Stomach (tissue), 9 donors: Measurements from ENCODE around the gene MGST1. TPM values are rescaled to one million over a fixed set of nuclear protein-coding genes. Genes with fewer than 3 reads are reported as not detected.

Experiments used
- DNase-seq, 2 donors: peaks; one replicate each; pipeline versions ENCODE4 v3.0.0 to v3.0.0-alpha.2; 2013 to 2019
- H3K27ac ChIP-seq, 5 donors: fragments of 200-600 bp in 4 of 5; sonication (generic) in 4 of 5; one replicate each; pipeline ENCODE4 v1.5.1; 2013 to 2019; ENCODE audit warnings: mild to moderate bottlenecking in 1 of 5, moderate library complexity in 1 of 5
- H3K27me3 ChIP-seq, 3 donors: fragments of 200-600 bp; sonication (generic); one replicate each; pipeline ENCODE4 v1.5.1; 2017 to 2019; ENCODE audit warnings: mixed run types in 1 of 3
- H3K36me3 ChIP-seq, 4 donors: fragments of 200-600 bp; sonication (generic); 1 replicate in 3 of 4; 2 replicates in 1 of 4; pipeline ENCODE4 v1.5.1; 2016 to 2019
- H3K4me1 ChIP-seq, 4 donors: fragments of 200-600 bp; sonication (generic); one replicate each; pipeline ENCODE4 v1.5.1; 2016 to 2019
- H3K4me3 ChIP-seq, 4 donors: fragments of 200-600 bp; sonication (generic) in 3 of 4; one replicate each; pipeline ENCODE4 v1.5.1; 2016 to 2019; ENCODE audit warnings: mild to moderate bottlenecking in 1 of 4
- H3K9me3 ChIP-seq, 4 donors: fragments of 200-600 bp; sonication (generic); one replicate each; pipeline ENCODE4 v1.5.1; 2016 to 2019
- CTCF ChIP-seq, 7 experiments: fragments of 450-650 bp in 4 of 7; fragments of 200-600 bp in 3 of 7; sonication (generic) in 3 of 7; IDR thresholded peaks; one replicate each; pipeline ENCODE4 v1.5.1; 2016 to 2019; ENCODE audit warnings: antibody characterized with exemption in 7 of 7, control low read depth in 2 of 7, mild to moderate bottlenecking in 1 of 7
- EP300 ChIP-seq: sonication (generic); formaldehyde crosslinking; IDR thresholded peaks from one replicate; pipeline ENCODE4 v1.6.1; 2017; ENCODE audit warnings: antibody characterized with exemption
- POLR2A ChIP-seq, 4 donors: fragments of 450-650 bp; IDR thresholded peaks; one replicate each; pipeline ENCODE4 v1.6.1; 2016; ENCODE audit warnings: antibody characterized with exemption in 4 of 4, control low read depth in 2 of 4, mild to moderate bottlenecking in 1 of 4, moderate library complexity in 1 of 4
- POLR2AphosphoS5 ChIP-seq, 3 donors: sonication (generic); formaldehyde crosslinking; IDR thresholded peaks; one replicate each; pipeline ENCODE4 v1.6.1; 2016; ENCODE audit warnings: antibody characterized with exemption in 3 of 3
- WGBS, 5 donors: extraction: QIAGEN DNeasy Blood & Tissue Kit in 3 of 5; methylation state at CpG; one replicate each; pipeline versions ENCODE4 v1.1.5 to v1.1.7; 2013 to 2018; 5-methylcytosine and 5-hydroxymethylcytosine counted together
- intact Hi-C: fragments of 100-400 bp; cut with DNase I; formaldehyde crosslinking; loops from one replicate; pipeline ENCODE4 v1.15.1; 2023; ENCODE audit warnings: low total_unique reads
- polyA plus RNA-seq, 3 donors: library from polyadenylated mRNA; stranded (reverse); fragments of 200-250 nt; gene quantifications; one replicate each; pipeline ENCODE4 v1.2.3, GENCODE V29; 2013
- total RNA-seq, 5 donors: library from RNA; depleted of rRNA; stranded (reverse); fragments of >200 nt; gene quantifications; one replicate each; pipeline versions ENCODE4 v1.1.0 to v1.2.3, GENCODE V29; 2014 to 2016
- donor health status: healthy with polysubstance abuse.
- donor health status: Bipolar disorder and iron deficiency.
- donor health status: healthy.

The MGST1 gene
- total and polyA plus RNA-seq, 8 donors = 54.7 to 171 (median 85.2) TPM

- 87 to 98% (median 91%) methylated on average over 1 of the region's 1 CpG for WGBS, 5 donors
- H3K4me1 ChIP-seq = peaks cover 0 to 13% (median 5%) of the 10 kb centered on the region in 4 donors
- no peak for TF ChIP-seq POLR2AphosphoS5 (IDR thresholded peaks at IDR 0.05)
- no peak for TF ChIP-seq POLR2A (IDR thresholded peaks at IDR 0.05)
- TF ChIP-seq EP300 = no peak
- no peak for TF ChIP-seq CTCF (IDR thresholded peaks at IDR 0.05)
- no peak for DNase-seq
- H3K27ac ChIP-seq = no peak overlapping the region
- H3K4me3 ChIP-seq = no peak overlapping the region
- H3K27me3 ChIP-seq = no peaks in the 10 kb centered on the region
- intact Hi-C loops = no loop called here
- H3K9me3 ChIP-seq = peaks cover 0 to 4% (median 4%) of the 10 kb centered on the region in 4 donors
- no peaks in the 10 kb centered on the region for H3K36me3 ChIP-seq
These were observed 24.4 kb upstream of the MGST1 start for GRCh38 chr12:16323010-16323409.

GRCh38 chr12:16323638-16324037, 23.8 kb upstream of the MGST1 start:
- Histone ChIP-seq H3K9me3 (peaks cover 0 to 11% (median 7%) of the 10 kb centered on the region in 4 donors), H3K27me3 (no peaks in the 10 kb centered on the region), H3K4me1 (peaks cover 0 to 13% (median 5%) of the 10 kb centered on the region in 4 donors), H3K4me3 (no peak overlapping the region), H3K36me3 (no peaks in the 10 kb centered on the region), H3K27ac (no peak overlapping the region)
- intact Hi-C loops = no loop called here
- 29 to 51% (median 45%) methylated on average over 2 of the region's 2 CpGs for WGBS, 5 donors
- no peak for TF ChIP-seq POLR2A (IDR thresholded peaks at IDR 0.05)
- no peak for TF ChIP-seq CTCF (IDR thresholded peaks at IDR 0.05)
- TF ChIP-seq POLR2AphosphoS5 (IDR thresholded peaks at IDR 0.05) = no peak
- no peak for TF ChIP-seq EP300
- peak in 1 of 2 donors; percentile 15 for DNase-seq

GRCh38 chr12:16324272-16324671, 23.2 kb upstream of the MGST1 start:
- Histone ChIP-seq H3K27me3 (no peaks in the 10 kb centered on the region), H3K36me3 (no peaks in the 10 kb centered on the region), H3K27ac (no peak overlapping the region), H3K4me3 (no peak overlapping the region), H3K9me3 (peaks cover 0 to 11% (median 7%) of the 10 kb centered on the region in 4 donors), H3K4me1 (peaks cover 0 to 13% (median 5%) of the 10 kb centered on the region in 4 donors)
- TF ChIP-seq CTCF (IDR thresholded peaks at IDR 0.05) (no peak), POLR2A (IDR thresholded peaks at IDR 0.05) (no peak), EP300 (no peak), POLR2AphosphoS5 (IDR thresholded peaks at IDR 0.05) (no peak)
- 27 to 45% (median 37%) methylated on average over 5 of the region's 5 CpGs for WGBS, 5 donors
- DNase-seq = no peak
- intact Hi-C loops = no loop called here

- intact Hi-C loops = no loop called here
- Histone ChIP-seq H3K4me3 (no peak overlapping the region), H3K27ac (no peak overlapping the region), H3K36me3 (no peaks in the 10 kb centered on the region), H3K27me3 (no peaks in the 10 kb centered on the region), H3K4me1 (peaks cover 0 to 13% (median 5%) of the 10 kb centered on the region in 4 donors), H3K9me3 (peaks cover 0 to 11% (median 7%) of the 10 kb centered on the region in 4 donors)
- DNase-seq = no peak
- 55 to 74% (median 65%) methylated on average over 3 of the region's 3 CpGs for WGBS, 5 donors
- TF ChIP-seq POLR2A (IDR thresholded peaks at IDR 0.05) (no peak), POLR2AphosphoS5 (IDR thresholded peaks at IDR 0.05) (no peak), EP300 (no peak), CTCF (IDR thresholded peaks at IDR 0.05) (no peak)
These were observed 22.7 kb upstream of the MGST1 start for GRCh38 chr12:16324772-16325171.
